ENCODE measurements around the gene PRMT1.

GRCh38 chr19:49631014-49631588 is 46.0 kb upstream of the PRMT1 start:
- TF ChIP-seq POLR2A (IDR thresholded peaks at IDR 0.05) (no peak), CTCF (IDR thresholded peaks at IDR 0.05) (no peak)

Measured in uterus (tissue), 2 donors.